Measurements from ENCODE around the gene FGG. TPM values are rescaled to one million over a fixed set of nuclear protein-coding genes. Genes with fewer than 3 reads are reported as not detected.

FGG gene
- total RNA-seq (not detected in 2 replicates), polyA plus RNA-seq (not detected in 2 replicates), polyA minus RNA-seq (not detected in 2 replicates), Bru-seq, nascent RNA (not detected), BruChase-seq, experiment 1, labeled RNA remaining after a 6-hour chase (not detected), BruChase-seq, experiment 2, labeled RNA remaining after a 2-hour chase (not detected)
- not detected in 2 replicates for polyA plus RNA-seq (2011; cell fraction: cytosol; rRNA removed)
- not detected in 2 replicates for polyA plus RNA-seq (2011; cell fraction: nucleus; rRNA removed)
- polyA plus RNA-seq (2012), result not detected in 2 replicates
- not detected for polyA minus RNA-seq (2011; cell fraction: cytosol; rRNA and poly(A)+ RNA removed)
- not detected in 2 replicates for polyA minus RNA-seq (2011; cell fraction: nucleus; rRNA and poly(A)+ RNA removed)
- long read RNA-seq, result 0 reads

DNA sequence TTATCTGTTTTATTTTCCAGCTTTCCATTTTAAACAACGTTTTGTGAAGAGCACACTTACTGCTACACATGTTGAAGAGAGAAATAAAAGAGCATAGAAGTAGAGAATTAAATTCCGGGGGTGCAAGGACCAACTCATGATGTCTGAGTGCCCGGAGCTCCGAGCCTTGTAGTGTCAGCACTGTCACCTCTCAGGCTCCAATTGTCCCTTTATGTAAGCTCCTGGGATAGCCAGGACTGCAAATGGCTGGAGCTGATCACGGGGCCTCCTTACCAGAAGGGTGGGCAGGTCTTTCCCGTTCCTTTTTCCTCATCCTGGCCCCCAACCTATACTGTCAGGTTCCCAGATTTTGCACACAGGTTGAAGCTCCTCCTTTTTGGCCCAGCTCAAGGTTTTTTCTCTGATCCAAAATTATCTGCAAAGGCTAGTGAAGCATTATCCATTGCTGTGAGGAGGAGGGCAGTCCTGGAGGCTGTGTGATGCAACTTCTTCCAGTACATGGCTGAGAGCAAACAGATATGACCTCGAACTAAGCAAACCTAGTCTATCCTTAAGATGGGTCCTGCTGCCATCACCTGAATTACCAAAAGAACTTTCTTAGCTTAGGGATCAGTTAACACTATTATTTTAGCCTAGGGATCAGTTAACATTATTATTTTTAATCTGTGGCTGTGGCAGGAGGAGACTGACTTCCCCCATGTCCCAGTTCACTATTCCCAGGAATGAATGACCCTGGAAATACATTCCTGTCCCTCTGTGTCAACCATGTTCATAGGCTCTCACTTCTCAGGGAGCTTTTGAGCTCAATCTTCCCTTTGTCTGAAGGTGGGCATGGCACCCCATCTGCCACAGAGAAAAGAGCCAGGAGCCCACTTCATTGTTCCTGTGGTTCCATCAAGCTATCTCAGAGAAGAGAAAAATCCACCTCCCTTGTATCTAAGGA is at the start of gene FGG:
Gene FGG (minus strand): TSS at position 185 of the 943 bp plus-strand sequence. CDS start 47 bp downstream, at position 138.
- peaks cover 0 to 7% of the 10 kb centered on the region in 2 experiments for H3K27me3 ChIP-seq (ENCODE audit: control insufficient read depth in 2 of 2, insufficient read depth in 2 of 2, low read length in 2 of 2)
- intact Hi-C loops (cut with micrococcal nuclease), result no loop called here

More for the DNA sequence above, at the start of gene FGG:
- Histone ChIP-seq H3K9me3 (replicated peaks; ENCODE audit: control insufficient read depth, insufficient read depth, low read length) (no peaks in the 10 kb centered on the region), H3K79me2 (ENCODE audit: control insufficient read depth, insufficient read depth, low read length) (no peaks in the 10 kb centered on the region), H4K20me1 (replicated peaks; ENCODE audit: control insufficient read depth, extremely low read depth, insufficient read depth, low read length) (no peaks in the 10 kb centered on the region), H2AFZ (ENCODE audit: low read depth, low read length) (no peak within 1 kb of the TSS), H3K4me1 (ENCODE audit: control insufficient read depth, extremely low read depth, insufficient read depth, low read length) (no peaks in the 10 kb centered on the region), H3K27ac (ENCODE audit: insufficient read depth, low read depth, low read length) (no peak within 1 kb of the TSS), H3K9me1 (replicated peaks; ENCODE audit: control insufficient read depth, extremely low read depth, insufficient read depth, low read length) (no peaks in the 10 kb centered on the region), H3K4me2 (ENCODE audit: insufficient read depth, low read length) (no peak within 1 kb of the TSS), H3K9ac (replicated peaks; ENCODE audit: extremely low read depth, insufficient read depth, low read length) (no peak within 1 kb of the TSS), H3K4me3 (replicated peaks in 1 of 3; ENCODE audit: insufficient read depth in 1 of 3, low read depth in 1 of 3, low read length in 3 of 3) (no peak within 1 kb of the TSS), H3K36me3 (ENCODE audit: control insufficient read depth in 2 of 2, extremely low read depth in 1 of 2, insufficient read depth in 2 of 2, low read length in 2 of 2) (no peaks in the 10 kb centered on the region)
- TF ChIP-seq MYC (IDR thresholded peaks at IDR 0.05; ENCODE audit: low read depth, low read length), result no peak
- TF ChIP-seq JUN (IDR thresholded peaks at IDR 0.05; ENCODE audit: borderline replicate concordance, insufficient read depth, insufficient read length, low read depth), result no peak
- TF ChIP-seq, protein P1, sequence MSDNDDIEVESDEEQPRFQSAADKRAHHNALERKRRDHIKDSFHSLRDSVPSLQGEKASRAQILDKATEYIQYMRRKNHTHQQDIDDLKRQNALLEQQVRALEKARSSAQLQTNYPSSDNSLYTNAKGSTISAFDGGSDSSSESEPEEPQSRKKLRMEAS (IDR thresholded peaks at IDR 0.05; ENCODE audit: insufficient read depth, insufficient read length), result no peak
- no peak for TF ChIP-seq FOS (IDR thresholded peaks at IDR 0.05; ENCODE audit: borderline replicate concordance, insufficient read depth, low read length)
- no peak for TF ChIP-seq EZH2 (IDR thresholded peaks at IDR 0.05; ENCODE audit: borderline replicate concordance, low read depth, low read length, severe bottlenecking)
- TF ChIP-seq GATA2 (IDR thresholded peaks at IDR 0.05; ENCODE audit: insufficient read depth, insufficient read length, low read depth, low read length), result no peak
- TF ChIP-seq, protein P2, sequence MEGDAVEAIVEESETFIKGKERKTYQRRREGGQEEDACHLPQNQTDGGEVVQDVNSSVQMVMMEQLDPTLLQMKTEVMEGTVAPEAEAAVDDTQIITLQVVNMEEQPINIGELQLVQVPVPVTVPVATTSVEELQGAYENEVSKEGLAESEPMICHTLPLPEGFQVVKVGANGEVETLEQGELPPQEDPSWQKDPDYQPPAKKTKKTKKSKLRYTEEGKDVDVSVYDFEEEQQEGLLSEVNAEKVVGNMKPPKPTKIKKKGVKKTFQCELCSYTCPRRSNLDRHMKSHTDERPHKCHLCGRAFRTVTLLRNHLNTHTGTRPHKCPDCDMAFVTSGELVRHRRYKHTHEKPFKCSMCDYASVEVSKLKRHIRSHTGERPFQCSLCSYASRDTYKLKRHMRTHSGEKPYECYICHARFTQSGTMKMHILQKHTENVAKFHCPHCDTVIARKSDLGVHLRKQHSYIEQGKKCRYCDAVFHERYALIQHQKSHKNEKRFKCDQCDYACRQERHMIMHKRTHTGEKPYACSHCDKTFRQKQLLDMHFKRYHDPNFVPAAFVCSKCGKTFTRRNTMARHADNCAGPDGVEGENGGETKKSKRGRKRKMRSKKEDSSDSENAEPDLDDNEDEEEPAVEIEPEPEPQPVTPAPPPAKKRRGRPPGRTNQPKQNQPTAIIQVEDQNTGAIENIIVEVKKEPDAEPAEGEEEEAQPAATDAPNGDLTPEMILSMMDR (IDR thresholded peaks at IDR 0.05; ENCODE audit: extremely low read depth in 1 of 2, insufficient read depth in 1 of 2, low read depth in 1 of 2, low read length in 2 of 2), result no peak
- no peak for TF ChIP-seq POLR2AphosphoS5 (IDR thresholded peaks at IDR 0.05; ENCODE audit: insufficient read depth, low read depth, low read length)
- no peak for TF ChIP-seq POLR2A (IDR thresholded peaks at IDR 0.05; ENCODE audit: low read depth, low read length)
- dilution Hi-C loops (cut with MboI; ENCODE audit: extremely low pct_ligation_motif_present, low sequenced_read_pairs), result no loop called here
- DNase-seq (ENCODE audit: low read depth, low spot score) (no peak), FAIRE-seq (no peak)
- CTCF ChIA-PET, result interaction anchor here (0.9 to 3.4 kb wide), 5 partner anchors 9 to 61 kb away, joined by 3 to 13 read pairs (median 4); no protein-coding TSS in a partner anchor
- no TSS peak for BruUV-seq (replicated peaks)
- POLR2A ChIA-PET, result no interaction called here
